HCT116 (cell line): ENCODE results near the gene ARHGEF17. TPM values are rescaled to one million over a fixed set of nuclear protein-coding genes. Genes with fewer than 3 reads are reported as not detected.

Experiments
- ATAC-seq: fragments of 200-7000 bp; cut with Tn5 transposase; 2 replicates; pipeline ENCODE4 v1.9.1; 2020; ENCODE audit warnings: mild to moderate bottlenecking, moderate library complexity
- BruUV-seq: library from RNA; stranded (reverse); fragments of 400-500 nt; replicated peaks from 2 replicates; lab custom pipeline; 2021; lab: Mats Ljungman, UMichigan
- CTCF ChIA-PET: fragments of 300-600 bp; sonication (Branson Sonifier 250); formaldehyde crosslinking; loops from one replicate; lab custom pipeline; 2021; ENCODE audit warnings: antibody characterized with exemption; lab: Charles Lee
- POLR2A ChIA-PET: fragments of 300-600, 350-600 bp; sonication (Branson Sonifier 250); formaldehyde crosslinking; loops from one replicate; lab custom pipeline; 2021; ENCODE audit warnings: antibody characterized with exemption; lab: Charles Lee
- RAD21 ChIA-PET, 2 experiments: fragments of 300-600 bp; sonication (Branson Sonifier 250); formaldehyde crosslinking; loops; one replicate each; lab custom pipeline; 2023; ENCODE audit warnings: low total read pairs in 2 of 2; ENCODE audit not compliant: uncharacterized antibody in 2 of 2, unreplicated experiment in 2 of 2, low non-redundant PET in 1 of 2; lab: Charles Lee
- DNase-seq: peaks from one replicate; pipeline ENCODE4 v3.0.0-alpha.2; 2010; ENCODE audit warnings: low read depth, low spot score
- H2AFZ ChIP-seq: fragments of 200-600 bp; shearing (Covaris generic), sonication (generic); 2 replicates; pipeline ENCODE4 v1.6.1; 2017; ENCODE audit warnings: low read depth, mixed run types, mixed read lengths, antibody characterized with exemption, low read length; ENCODE audit not compliant: poor library complexity, severe bottlenecking
- H3K27ac ChIP-seq: 2 replicates; pipeline ENCODE4 v1.5.1; 2012; ENCODE audit warnings: low read depth, low read length
- H3K27me3 ChIP-seq: fragments of 200-600 bp; sonication (generic); 2 replicates; pipeline ENCODE4 v1.6.1; 2016; ENCODE audit warnings: mixed run types, low read length, mixed read lengths; ENCODE audit not compliant: insufficient read depth
- H3K36me3 ChIP-seq, 2 experiments: fragments of 200-500 bp in 1 of 2; fragments of 200-600 bp in 1 of 2; sonication (Bioruptor generic) in 1 of 2; sonication (generic) in 1 of 2; 2 replicates each; pipeline versions ENCODE4 v1.5.1 to v1.6.1; 2014 to 2016; ENCODE audit warnings: low read length in 2 of 2, inconsistent platforms in 1 of 2, mixed read lengths in 1 of 2, mixed run types in 1 of 2; ENCODE audit not compliant: insufficient read depth in 2 of 2, control insufficient read depth in 1 of 2
- H3K4me1 ChIP-seq, 2 experiments: fragments of 200-600 bp in 1 of 2; sonication (generic) in 1 of 2; 2 replicates each; pipeline versions ENCODE4 v1.5.1 to v1.6.1; 2012 to 2017; ENCODE audit warnings: low read length in 2 of 2, inconsistent platforms in 1 of 2, mild to moderate bottlenecking in 1 of 2, mixed read lengths in 1 of 2, mixed run types in 1 of 2, moderate library complexity in 1 of 2; ENCODE audit not compliant: insufficient read depth in 2 of 2, control insufficient read depth in 1 of 2
- H3K4me2 ChIP-seq: fragments of 200-600 bp; sonication (generic); 2 replicates; pipeline ENCODE4 v1.6.1; 2017; ENCODE audit warnings: mixed run types, low read length, mixed read lengths
- H3K4me3 ChIP-seq, 2 experiments: fragments of 200-600 bp in 1 of 2; sonication (generic) in 1 of 2; replicated peaks in 1 of 2; 2 replicates each; pipeline ENCODE4 v1.5.1; 2011 to 2016; ENCODE audit warnings: low read length in 2 of 2, control low read depth in 1 of 2, low read depth in 1 of 2, mild to moderate bottlenecking in 1 of 2, mixed read lengths in 1 of 2, mixed run types in 1 of 2
- H3K79me2 ChIP-seq: fragments of 200-600 bp; sonication (generic); 2 replicates; pipeline ENCODE4 v1.6.1; 2017; ENCODE audit warnings: mild to moderate bottlenecking, mixed run types, low read length, moderate library complexity, mixed read lengths; ENCODE audit not compliant: insufficient read depth
- H3K9ac ChIP-seq: fragments of 200-600 bp; sonication (generic); 2 replicates; pipeline ENCODE4 v1.6.1; 2016; ENCODE audit warnings: low read length, mixed read lengths
- H3K9me2 ChIP-seq: fragments of 200-600 bp; sonication (generic), shearing (Covaris generic); 2 replicates; pipeline ENCODE4 v1.6.1; 2017; ENCODE audit warnings: mixed run types, mild to moderate bottlenecking, moderate library complexity; ENCODE audit not compliant: insufficient read depth
- H3K9me3 ChIP-seq, 2 experiments: fragments of 200-500 bp in 1 of 2; fragments of 200-600 bp in 1 of 2; sonication (Bioruptor generic) in 1 of 2; sonication (generic) in 1 of 2; 2 replicates each; pipeline ENCODE4 v1.6.1; 2014 to 2017; ENCODE audit warnings: low read length in 2 of 2, mixed read lengths in 2 of 2, inconsistent platforms in 1 of 2, low read depth in 1 of 2, mild to moderate bottlenecking in 1 of 2, mixed run types in 1 of 2, moderate library complexity in 1 of 2; ENCODE audit not compliant: control insufficient read depth in 1 of 2, insufficient read depth in 1 of 2
- H4K20me1 ChIP-seq: fragments of 200-600 bp; sonication (generic), shearing (Covaris generic); 2 replicates; pipeline ENCODE4 v1.6.1; 2017; ENCODE audit warnings: mixed run types, mild to moderate bottlenecking, moderate library complexity; ENCODE audit not compliant: insufficient read depth
- EZH2phosphoT487 ChIP-seq: fragments of 200-600 bp; IDR thresholded peaks from 2 replicates; pipeline ENCODE4 v1.6.1; 2018; ENCODE audit warnings: antibody characterized with exemption, borderline replicate concordance
- JUND ChIP-seq: IDR thresholded peaks from 2 replicates; pipeline ENCODE4 v1.6.1; 2012
- POLR2AphosphoS5 ChIP-seq: IDR thresholded peaks from 2 replicates; pipeline ENCODE4 v1.6.1; 2011; ENCODE audit warnings: mild to moderate bottlenecking, low read depth, low read length, moderate library complexity
- RAD21 ChIP-seq: IDR thresholded peaks from 2 replicates; pipeline ENCODE4 v1.6.1; 2012; ENCODE audit warnings: low read depth, mild to moderate bottlenecking
- SP1 ChIP-seq: IDR thresholded peaks from 2 replicates; pipeline ENCODE4 v1.6.1; 2012; ENCODE audit warnings: low read depth
- YY1 ChIP-seq: IDR thresholded peaks from 2 replicates; pipeline ENCODE4 v1.6.1; 2011; ENCODE audit warnings: low read length, low read depth, moderate library complexity, mild to moderate bottlenecking; ENCODE audit not compliant: insufficient replicate concordance; ENCODE audit errors: extremely low read depth
- intact Hi-C: fragments of 100-400 bp; cut with micrococcal nuclease; formaldehyde crosslinking; loops from 2 replicates; pipeline ENCODE4 v1.10.0; 2022
- total RNA-seq: library from RNA; stranded (reverse); gene quantifications from one replicate; pipeline ENCODE4 v1.2.1, GENCODE V29; 2021; ENCODE audit not compliant: unreplicated experiment
- TF ChIP-seq, protein P1 (sequence below), 3 experiments: fragments of 200-600 bp in 1 of 3; sonication (generic) in 1 of 3; IDR thresholded peaks in 2 of 3; conservative IDR thresholded peaks in 1 of 3; 2 replicates each; pipeline ENCODE4 v1.5.1; 2012 to 2017; ENCODE audit warnings: low read depth in 2 of 3, low read length in 2 of 3, antibody characterized with exemption in 1 of 3, borderline replicate concordance in 1 of 3, control low read depth in 1 of 3, mild to moderate bottlenecking in 1 of 3, mixed read lengths in 1 of 3, mixed run types in 1 of 3, moderate library complexity in 1 of 3; ENCODE audit not compliant: insufficient read depth in 1 of 3
- TF ChIP-seq, protein P2 (sequence below): IDR thresholded peaks from 2 replicates; pipeline ENCODE4 v1.6.1; 2011; ENCODE audit warnings: mild to moderate bottlenecking, low read length, moderate library complexity; ENCODE audit not compliant: insufficient replicate concordance; ENCODE audit errors: extremely low read depth

Gene ARHGEF17
- total RNA-seq, 1 experiment from 2014 or later = 18.2 TPM

- peak overlapping the region; percentile 37 for H3K9ac ChIP-seq
These were observed 26.5 kb downstream of the ARHGEF17 start for GRCh38 chr11:73334384-73335203.

DNA sequence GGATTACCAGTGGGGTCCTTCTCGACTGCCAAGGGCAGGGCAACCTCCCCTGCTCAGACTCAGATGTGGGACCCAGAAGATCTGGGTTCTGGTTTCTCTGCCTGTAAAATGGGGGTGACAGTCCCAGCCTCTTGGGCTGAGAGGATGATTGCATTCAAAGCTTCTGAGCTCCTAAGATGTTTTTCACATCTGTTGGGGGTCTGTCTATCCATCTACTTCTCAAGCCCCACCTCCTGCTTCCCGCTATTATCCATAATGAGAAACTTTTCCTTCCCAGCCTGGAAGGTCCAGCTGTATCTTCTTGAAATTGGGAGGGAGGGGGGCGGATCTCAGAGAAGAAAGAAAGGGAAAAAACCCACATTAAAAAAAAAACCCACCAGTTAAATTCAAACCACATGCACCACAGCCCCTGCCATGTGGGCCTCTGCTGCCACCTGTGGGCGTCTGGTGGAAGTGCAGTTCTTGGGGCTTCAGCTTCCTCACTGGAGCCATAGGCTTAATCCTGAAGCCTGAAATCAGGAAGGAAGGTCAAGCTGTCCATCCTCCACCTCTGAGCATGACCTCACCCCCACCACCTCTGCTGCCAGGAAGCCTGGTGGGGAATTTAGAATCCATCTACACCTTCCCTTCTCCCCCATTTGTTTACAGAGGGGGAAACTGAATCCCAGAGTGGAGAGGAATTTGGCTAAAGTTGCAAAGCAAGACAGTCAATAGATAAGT lies 27.3 kb downstream of the ARHGEF17 start:
- POLR2A ChIA-PET = interaction anchor here (1.0 to 1.3 kb wide), 2 partner anchors 9 to 26 kb away, joined by 3 to 4 read pairs; no protein-coding TSS in a partner anchor
- H3K9ac ChIP-seq = peak overlapping the region; percentile 37
- peak; percentile 65 for ATAC-seq
- BruUV-seq = no TSS peak
- H3K27ac ChIP-seq = peak overlapping the region; percentile 38; the same call in 1 of the 2 replicates
- H3K4me1 ChIP-seq = peaks cover 27 to 42% of the 10 kb centered on the region in 2 experiments
- peak; percentile 33 for DNase-seq
- no peaks in the 10 kb centered on the region for H4K20me1 ChIP-seq
- H3K27me3 ChIP-seq = no peaks in the 10 kb centered on the region
- RAD21 ChIA-PET = interaction anchor here (0.7 to 2.8 kb wide), 5 partner anchors 12 to 79 kb away, joined by 3 to 12 read pairs (median 4); no protein-coding TSS in a partner anchor
- intact Hi-C loops = loop anchor here (1.0 to 5.0 kb wide), 4 partner anchors 28 to 151 kb away; no protein-coding TSS in a partner anchor
- H3K9me2 ChIP-seq = no peaks in the 10 kb centered on the region
- no peaks in the 10 kb centered on the region for H3K36me3 ChIP-seq
- CTCF ChIA-PET = interaction anchor here (0.6 to 4.6 kb wide), 20 partner anchors 8 to 864 kb away, joined by 3 to 77 read pairs (median 4); partner anchors contain the start of gene ARHGEF17
- H3K9me3 ChIP-seq = no peaks in the 10 kb centered on the region
- TF ChIP-seq, protein P1, sequence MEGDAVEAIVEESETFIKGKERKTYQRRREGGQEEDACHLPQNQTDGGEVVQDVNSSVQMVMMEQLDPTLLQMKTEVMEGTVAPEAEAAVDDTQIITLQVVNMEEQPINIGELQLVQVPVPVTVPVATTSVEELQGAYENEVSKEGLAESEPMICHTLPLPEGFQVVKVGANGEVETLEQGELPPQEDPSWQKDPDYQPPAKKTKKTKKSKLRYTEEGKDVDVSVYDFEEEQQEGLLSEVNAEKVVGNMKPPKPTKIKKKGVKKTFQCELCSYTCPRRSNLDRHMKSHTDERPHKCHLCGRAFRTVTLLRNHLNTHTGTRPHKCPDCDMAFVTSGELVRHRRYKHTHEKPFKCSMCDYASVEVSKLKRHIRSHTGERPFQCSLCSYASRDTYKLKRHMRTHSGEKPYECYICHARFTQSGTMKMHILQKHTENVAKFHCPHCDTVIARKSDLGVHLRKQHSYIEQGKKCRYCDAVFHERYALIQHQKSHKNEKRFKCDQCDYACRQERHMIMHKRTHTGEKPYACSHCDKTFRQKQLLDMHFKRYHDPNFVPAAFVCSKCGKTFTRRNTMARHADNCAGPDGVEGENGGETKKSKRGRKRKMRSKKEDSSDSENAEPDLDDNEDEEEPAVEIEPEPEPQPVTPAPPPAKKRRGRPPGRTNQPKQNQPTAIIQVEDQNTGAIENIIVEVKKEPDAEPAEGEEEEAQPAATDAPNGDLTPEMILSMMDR (IDR thresholded peaks at IDR 0.05 in 2 of 3, conservative IDR thresholded peaks at IDR 0.05 in 1 of 3; ENCODE audit: borderline replicate concordance in 1 of 3, insufficient read depth in 1 of 3, low read depth in 2 of 3, low read length in 2 of 3) = peak; percentile 95 to 98 (median 97)
- TF ChIP-seq RAD21 (peak; percentile 95), YY1 (peak; percentile 29), EZH2phosphoT487 (no peak)
- TF ChIP-seq, protein P2, sequence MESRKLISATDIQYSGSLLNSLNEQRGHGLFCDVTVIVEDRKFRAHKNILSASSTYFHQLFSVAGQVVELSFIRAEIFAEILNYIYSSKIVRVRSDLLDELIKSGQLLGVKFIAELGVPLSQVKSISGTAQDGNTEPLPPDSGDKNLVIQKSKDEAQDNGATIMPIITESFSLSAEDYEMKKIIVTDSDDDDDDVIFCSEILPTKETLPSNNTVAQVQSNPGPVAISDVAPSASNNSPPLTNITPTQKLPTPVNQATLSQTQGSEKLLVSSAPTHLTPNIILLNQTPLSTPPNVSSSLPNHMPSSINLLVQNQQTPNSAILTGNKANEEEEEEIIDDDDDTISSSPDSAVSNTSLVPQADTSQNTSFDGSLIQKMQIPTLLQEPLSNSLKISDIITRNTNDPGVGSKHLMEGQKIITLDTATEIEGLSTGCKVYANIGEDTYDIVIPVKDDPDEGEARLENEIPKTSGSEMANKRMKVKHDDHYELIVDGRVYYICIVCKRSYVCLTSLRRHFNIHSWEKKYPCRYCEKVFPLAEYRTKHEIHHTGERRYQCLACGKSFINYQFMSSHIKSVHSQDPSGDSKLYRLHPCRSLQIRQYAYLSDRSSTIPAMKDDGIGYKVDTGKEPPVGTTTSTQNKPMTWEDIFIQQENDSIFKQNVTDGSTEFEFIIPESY = no peak
- 0 out of 2 replicates have a peak, but pooled peaks cover 6% of the 10 kb centered on the region for H3K79me2 ChIP-seq
- no peak overlapping the region for H3K4me3 ChIP-seq
- no peak overlapping the region for H2AFZ ChIP-seq
- peak overlapping the region; percentile 69 for H3K4me2 ChIP-seq

More at GRCh38 chr11:73334384-73335203, 26.5 kb downstream of the ARHGEF17 start:
- CTCF ChIA-PET = interaction anchor here (1.0 to 4.6 kb wide), 14 partner anchors 8 to 152 kb away, joined by 3 to 77 read pairs (median 6); partner anchors contain the start of gene ARHGEF17
- peak overlapping the region; percentile 69 for H3K4me2 ChIP-seq
- peak overlapping the region in 1 of 2 experiments; percentile 12; a peak in 1 of 4 replicates for H3K4me3 ChIP-seq
- intact Hi-C loops = loop anchor here (1.0 to 5.0 kb wide), 4 partner anchors 27 to 150 kb away; no protein-coding TSS in a partner anchor
- H3K9me3 ChIP-seq = no peaks in the 10 kb centered on the region
- H4K20me1 ChIP-seq = no peaks in the 10 kb centered on the region
- no peak overlapping the region for H2AFZ ChIP-seq
- TF ChIP-seq SP1 (no peak), RAD21 (peak; percentile 33; the same call in 1 of the 2 replicates), POLR2AphosphoS5 (0 out of 2 replicates have a peak, but pooled peaks have one; percentile 21), JUND (peak; percentile 54)
- TF ChIP-seq, all 23 proteins: peak for 3
- peaks cover 27 to 44% of the 10 kb centered on the region in 2 experiments for H3K4me1 ChIP-seq
- BruUV-seq = no TSS peak
- H3K9me2 ChIP-seq = no peaks in the 10 kb centered on the region
- no peaks in the 10 kb centered on the region for H3K36me3 ChIP-seq
- ATAC-seq = peak; percentile 59
- H3K27ac ChIP-seq = peak overlapping the region; percentile 38
- ChIA-PET POLR2A (interaction anchor here (1.0 to 1.3 kb wide), 2 partner anchors 8 to 26 kb away, joined by 3 to 4 read pairs; no protein-coding TSS in a partner anchor), RAD21 (interaction anchor here (0.7 to 2.8 kb wide), 5 partner anchors 11 to 78 kb away, joined by 3 to 12 read pairs (median 4); no protein-coding TSS in a partner anchor)
- H3K79me2 ChIP-seq = 0 out of 2 replicates have a peak, but pooled peaks cover 6% of the 10 kb centered on the region
- peak; percentile 15 for DNase-seq
- no peaks in the 10 kb centered on the region for H3K27me3 ChIP-seq
